Neural cell (in vitro differentiated cells): Measurements from ENCODE around the gene ARHGAP24.

ENCODE experiments used
- CTCF ChIP-seq: fragments of 450-650 bp; IDR thresholded peaks from 2 replicates; pipeline ENCODE4 v1.5.1; 2014; ENCODE audit warnings: antibody characterized with exemption, mild to moderate bottlenecking, moderate library complexity; ENCODE audit not compliant: poor library complexity, severe bottlenecking
- EZH2 ChIP-seq: fragments of 200-600, 300-800 bp; shearing (Covaris generic), sonication (generic); IDR thresholded peaks from 2 replicates; pipeline ENCODE4 v1.6.1; 2014; ENCODE audit warnings: antibody characterized with exemption, low read length, borderline replicate concordance, mild to moderate bottlenecking; ENCODE audit not compliant: insufficient read depth, poor library complexity, severe bottlenecking
- POLR2AphosphoS5 ChIP-seq: IDR thresholded peaks from 2 replicates; pipeline ENCODE4 v1.6.1; 2012
- RAD21 ChIP-seq: fragments of 450-650 bp; conservative IDR thresholded peaks from 2 replicates; pipeline ENCODE4 v1.6.1; 2014; ENCODE audit warnings: antibody characterized with exemption, mild to moderate bottlenecking, moderate library complexity
- REST ChIP-seq: IDR thresholded peaks from 2 replicates; pipeline ENCODE4 v1.6.1; 2012; ENCODE audit warnings: borderline replicate concordance
- SMC3 ChIP-seq: fragments of 450-650 bp; conservative IDR thresholded peaks from 2 replicates; pipeline ENCODE4 v1.6.1; 2014; ENCODE audit warnings: antibody characterized with exemption, mild to moderate bottlenecking, moderate library complexity; ENCODE audit not compliant: poor library complexity
- TAF1 ChIP-seq: IDR thresholded peaks from 2 replicates; pipeline ENCODE4 v1.6.1; 2012; ENCODE audit warnings: low read depth

DNA sequence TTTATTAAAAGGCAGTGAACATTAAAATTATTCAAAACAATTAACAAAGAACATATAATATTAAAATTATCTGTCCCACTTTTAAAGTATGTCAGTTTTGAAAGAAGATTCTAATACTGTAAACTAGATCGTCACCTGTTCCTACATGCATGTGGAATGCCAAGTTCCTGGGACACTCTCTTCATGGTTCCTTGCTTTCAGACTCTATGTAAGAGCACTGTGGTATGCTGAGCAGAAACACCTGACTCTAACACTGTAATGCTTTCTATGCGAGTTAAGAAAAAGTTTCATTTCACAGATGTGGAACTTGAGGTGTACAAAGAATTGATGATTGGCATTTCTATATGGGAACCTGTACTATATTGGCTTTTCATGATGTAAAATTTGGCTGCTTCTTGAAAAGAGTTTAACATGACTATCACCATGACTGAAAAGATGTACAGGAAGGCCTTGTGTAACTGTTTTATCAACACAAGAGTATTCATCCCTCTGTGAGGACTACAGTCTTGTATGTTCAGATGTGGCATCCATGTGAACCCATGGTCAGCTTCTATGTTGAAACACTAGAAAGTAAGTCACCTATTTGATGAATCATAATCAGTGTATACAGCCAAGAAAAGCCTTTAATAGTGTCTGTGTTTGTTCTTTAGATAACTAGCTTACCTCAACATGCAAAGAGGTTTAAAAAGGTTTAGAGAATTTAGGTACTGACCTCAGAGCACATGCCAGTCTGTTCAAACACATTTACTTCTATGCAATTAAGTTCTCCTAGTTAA, 354.5 kb downstream of the ARHGAP24 start:
- TF ChIP-seq POLR2AphosphoS5 (no peak), CTCF (no peak), RAD21 (no peak), REST (no peak), EZH2 (no peak), TAF1 (no peak), SMC3 (no peak)
